ENCODE data around the gene SAC3D1. TPM values are rescaled to one million over a fixed set of nuclear protein-coding genes. Genes with fewer than 3 reads are reported as not detected.

SAC3D1 gene
- total RNA-seq, 4 donors from 2014 or later = 3.7 to 105 (median 12.9) TPM

DNA sequence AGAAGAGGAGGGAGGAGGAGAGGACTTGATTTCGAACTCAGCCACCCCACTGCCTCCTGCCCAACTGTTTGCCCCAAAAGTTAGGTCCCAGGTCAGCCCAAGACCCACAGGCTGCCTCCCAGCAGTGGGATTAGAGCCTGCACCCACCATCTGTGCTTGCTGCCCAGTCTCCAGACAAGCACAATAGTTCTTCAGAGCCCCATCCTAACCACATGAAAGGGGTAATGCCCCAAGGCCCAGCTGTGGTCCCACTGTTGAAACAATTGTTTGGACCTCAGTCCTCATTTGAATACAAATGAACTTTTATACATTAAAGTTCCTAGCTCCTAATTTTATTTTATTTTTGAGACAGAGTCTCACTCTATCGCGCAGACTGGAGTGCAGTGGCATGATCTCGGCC is 49.6 kb downstream of the SAC3D1 start:
- intact Hi-C loops (cut with DNase I; ENCODE audit: low total_unique reads) (no loop called here), in situ Hi-C loops (cut with MboI; ENCODE audit: low pct_ligation_motif_present in 1 of 4, low pct_unique_long_range_greater_than_20kb in 1 of 4, low sequenced_read_pairs in 3 of 4) (no loop called here)
- Histone ChIP-seq H3K27me3 (no peaks in the 10 kb centered on the region), H3K4me1 (peaks cover 0 to 3% (median 2%) of the 10 kb centered on the region in 4 donors), H3K9me3 (no peaks in the 10 kb centered on the region), H3K4me3 (no peak overlapping the region), H3K27ac (no peak overlapping the region), H3K36me3 (peaks cover 0 to 12% (median 0%) of the 10 kb centered on the region in 4 donors)
- WGBS, 2 donors (ENCODE audit: low coverage in 1 of 2) = 94% methylated on average over 4 of the region's 4 CpGs; no CpG with 5 or more reads in 1 of the 2 donors
- DNase-seq = no peak
- no peak for TF ChIP-seq EP300 (IDR thresholded peaks at IDR 0.05; ENCODE audit: low read depth)
- TF ChIP-seq POLR2A (IDR thresholded peaks at IDR 0.05) = no peak
- TF ChIP-seq POLR2AphosphoS5 (IDR thresholded peaks at IDR 0.05) = no peak
- TF ChIP-seq, protein P1, sequence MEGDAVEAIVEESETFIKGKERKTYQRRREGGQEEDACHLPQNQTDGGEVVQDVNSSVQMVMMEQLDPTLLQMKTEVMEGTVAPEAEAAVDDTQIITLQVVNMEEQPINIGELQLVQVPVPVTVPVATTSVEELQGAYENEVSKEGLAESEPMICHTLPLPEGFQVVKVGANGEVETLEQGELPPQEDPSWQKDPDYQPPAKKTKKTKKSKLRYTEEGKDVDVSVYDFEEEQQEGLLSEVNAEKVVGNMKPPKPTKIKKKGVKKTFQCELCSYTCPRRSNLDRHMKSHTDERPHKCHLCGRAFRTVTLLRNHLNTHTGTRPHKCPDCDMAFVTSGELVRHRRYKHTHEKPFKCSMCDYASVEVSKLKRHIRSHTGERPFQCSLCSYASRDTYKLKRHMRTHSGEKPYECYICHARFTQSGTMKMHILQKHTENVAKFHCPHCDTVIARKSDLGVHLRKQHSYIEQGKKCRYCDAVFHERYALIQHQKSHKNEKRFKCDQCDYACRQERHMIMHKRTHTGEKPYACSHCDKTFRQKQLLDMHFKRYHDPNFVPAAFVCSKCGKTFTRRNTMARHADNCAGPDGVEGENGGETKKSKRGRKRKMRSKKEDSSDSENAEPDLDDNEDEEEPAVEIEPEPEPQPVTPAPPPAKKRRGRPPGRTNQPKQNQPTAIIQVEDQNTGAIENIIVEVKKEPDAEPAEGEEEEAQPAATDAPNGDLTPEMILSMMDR (IDR thresholded peaks at IDR 0.05) = no peak

Small RNA genes within 50 kb of the gene (small RNA-seq; reads per million reads assigned to genes)
- gene MIR6879 (0 to 0.55 (median 0.13) reads per million in 4 donors), gene SNX15 (0 reads per million in 4 donors)

Other genes starting within 250 kb of the SAC3D1 start
- gene MAP4K2, start 238.0 kb upstream of the SAC3D1 start, total RNA-seq = 100 to 1,000 TPM in 2 of 4 donors, 10 to 100 TPM in 2; 10.1 to 369 (median 90.9) TPM
- 10 to 100 TPM; 19.5 to 30.3 (median 25.4) TPM for gene MEN1, start 230.7 kb upstream of the SAC3D1 start, total RNA-seq
- 10 to 100 TPM; 32.6 to 82.3 (median 46.9) TPM for gene CDC42BPG, start 196.6 kb upstream of the SAC3D1 start, total RNA-seq
- gene EHD1, start 162.6 kb upstream of the SAC3D1 start, total RNA-seq = 100 to 1,000 TPM in 2 of 4 donors, 10 to 100 TPM in 2; 67.9 to 202 (median 116) TPM
- gene ATG2A, start 124.0 kb upstream of the SAC3D1 start, total RNA-seq = 10 to 100 TPM; 30.1 to 82.3 (median 46.4) TPM
- gene PPP2R5B, start 116.5 kb upstream of the SAC3D1 start, total RNA-seq = 10 to 100 TPM; 16.7 to 38.1 (median 26.8) TPM
- gene GPHA2, start 105.3 kb upstream of the SAC3D1 start, total RNA-seq = 1 to 10 TPM in 1 of 4 donors, not detected in 3; 6.0 TPM
- gene MAJIN, start 69.1 kb upstream of the SAC3D1 start, total RNA-seq = not detected
- gene BATF2, start 44.2 kb upstream of the SAC3D1 start, total RNA-seq = 10 to 100 TPM in 3 of 4 donors, 1 to 10 TPM in 1; 4.0 to 13.9 (median 11.2) TPM
- gene ARL2, start 27.1 kb upstream of the SAC3D1 start, total RNA-seq = 100 to 1,000 TPM in 1 of 4 donors, 10 to 100 TPM in 3; 28.4 to 147 (median 85.8) TPM
- 10 to 100 TPM in 3 of 4 donors, 1 to 10 TPM in 1; 1.9 to 53.3 (median 35.9) TPM for gene SNX15, start 13.8 kb upstream of the SAC3D1 start, total RNA-seq
- gene NAALADL1, start 17.3 kb downstream of the SAC3D1 start, total RNA-seq = 100 to 1,000 TPM in 1 of 4 donors, 10 to 100 TPM in 2, not detected in 1; 13.8 to 105 (median 75.6) TPM
- gene CDCA5, start 42.8 kb downstream of the SAC3D1 start, total RNA-seq = 1 to 10 TPM in 3 of 4 donors, not detected in 1; 1.9 to 2.6 (median 2.5) TPM
- 100 to 1,000 TPM in 1 of 4 donors, 10 to 100 TPM in 3; 44.5 to 105 (median 64.2) TPM for gene ZFPL1, start 43.0 kb downstream of the SAC3D1 start, total RNA-seq
- 100 to 1,000 TPM; 252 to 560 (median 437) TPM for gene VPS51, start 55.0 kb downstream of the SAC3D1 start, total RNA-seq
- gene TM7SF2, start 70.7 kb downstream of the SAC3D1 start, total RNA-seq = 10 to 100 TPM; 29.4 to 59.5 (median 42.3) TPM
- gene ZNHIT2, start 76.5 kb downstream of the SAC3D1 start, total RNA-seq = 10 to 100 TPM in 3 of 4 donors, 1 to 10 TPM in 1; 9.6 to 40.8 (median 12.2) TPM
- gene FAU, start 80.9 kb downstream of the SAC3D1 start, total RNA-seq = 100 to 1,000 TPM; 594 to 986 (median 662) TPM
- gene MRPL49, start 81.1 kb downstream of the SAC3D1 start, total RNA-seq = 100 to 1,000 TPM in 1 of 4 donors, 10 to 100 TPM in 3; 10.5 to 119 (median 60.9) TPM
- gene SYVN1, start 93.3 kb downstream of the SAC3D1 start, total RNA-seq = 10 to 100 TPM; 20.5 to 72.6 (median 51.9) TPM
- not detected for gene SPDYC, start 129.0 kb downstream of the SAC3D1 start, total RNA-seq
- 1,000 to 10,000 TPM in 1 of 4 donors, 100 to 1,000 TPM in 3; 211 to 1,179 (median 376) TPM for gene CAPN1, start 140.7 kb downstream of the SAC3D1 start, total RNA-seq
- 10 to 100 TPM in 1 of 4 donors, 1 to 10 TPM in 3; 3.0 to 17.5 (median 6.2) TPM for gene POLA2, start 220.8 kb downstream of the SAC3D1 start, total RNA-seq

Measured in transverse colon (tissue), 4 donors.